ENCODE data around the gene OTOP2.

Gene OTOP2

DNA sequence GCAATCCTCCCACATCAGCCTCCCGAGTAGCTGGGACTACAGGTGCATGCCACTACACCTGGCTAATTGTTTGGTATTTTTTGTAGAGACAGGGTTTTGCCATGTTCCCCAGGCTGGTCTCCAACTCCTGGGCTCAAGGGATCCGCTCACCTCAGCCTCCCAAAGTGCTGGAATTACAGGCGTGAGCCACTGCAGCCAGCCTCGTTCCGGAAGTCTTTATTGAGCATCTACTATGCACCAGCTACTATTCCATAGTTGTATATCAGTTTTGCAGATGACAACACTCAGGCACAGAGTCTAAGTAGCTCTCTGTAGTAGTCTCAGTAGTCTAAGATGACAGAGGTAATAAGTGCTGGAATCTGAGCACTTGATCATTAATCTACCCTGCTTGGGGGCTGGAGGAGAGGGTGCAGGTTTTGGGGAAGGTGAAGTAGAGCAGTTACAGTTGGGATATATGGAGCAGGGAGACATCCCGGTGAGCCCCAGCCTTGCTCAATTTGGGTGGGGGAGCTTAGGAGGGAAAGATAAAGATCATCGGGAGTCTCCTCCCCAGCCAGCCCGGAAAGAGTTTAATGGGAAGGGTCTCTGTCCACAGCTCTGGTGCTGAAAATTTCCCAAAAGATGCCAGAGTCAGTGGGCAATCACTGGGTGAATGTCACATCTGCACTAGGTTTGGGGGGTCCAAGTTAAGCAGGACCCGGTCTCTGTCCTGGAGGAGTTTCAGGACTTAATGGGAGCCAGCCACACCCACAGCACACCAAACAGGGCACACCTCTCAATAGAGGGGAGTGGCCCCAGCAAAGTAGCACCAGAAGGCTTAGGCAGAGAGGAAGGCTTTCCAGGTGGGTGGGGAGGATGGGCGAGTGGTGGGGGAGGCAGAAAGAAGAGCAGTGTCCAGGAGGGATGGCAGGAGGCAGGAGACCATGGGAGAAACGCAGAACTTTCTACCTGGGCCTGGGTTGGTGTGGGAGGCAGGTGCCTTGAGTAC is 13.3 kb downstream of the OTOP2 start:
- no peak overlapping the region for H3K4me3 ChIP-seq (replicated peaks in 1 of 2; ENCODE audit: low read depth in 2 of 2, low read length in 2 of 2)
- TF ChIP-seq, protein P1, sequence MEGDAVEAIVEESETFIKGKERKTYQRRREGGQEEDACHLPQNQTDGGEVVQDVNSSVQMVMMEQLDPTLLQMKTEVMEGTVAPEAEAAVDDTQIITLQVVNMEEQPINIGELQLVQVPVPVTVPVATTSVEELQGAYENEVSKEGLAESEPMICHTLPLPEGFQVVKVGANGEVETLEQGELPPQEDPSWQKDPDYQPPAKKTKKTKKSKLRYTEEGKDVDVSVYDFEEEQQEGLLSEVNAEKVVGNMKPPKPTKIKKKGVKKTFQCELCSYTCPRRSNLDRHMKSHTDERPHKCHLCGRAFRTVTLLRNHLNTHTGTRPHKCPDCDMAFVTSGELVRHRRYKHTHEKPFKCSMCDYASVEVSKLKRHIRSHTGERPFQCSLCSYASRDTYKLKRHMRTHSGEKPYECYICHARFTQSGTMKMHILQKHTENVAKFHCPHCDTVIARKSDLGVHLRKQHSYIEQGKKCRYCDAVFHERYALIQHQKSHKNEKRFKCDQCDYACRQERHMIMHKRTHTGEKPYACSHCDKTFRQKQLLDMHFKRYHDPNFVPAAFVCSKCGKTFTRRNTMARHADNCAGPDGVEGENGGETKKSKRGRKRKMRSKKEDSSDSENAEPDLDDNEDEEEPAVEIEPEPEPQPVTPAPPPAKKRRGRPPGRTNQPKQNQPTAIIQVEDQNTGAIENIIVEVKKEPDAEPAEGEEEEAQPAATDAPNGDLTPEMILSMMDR (IDR thresholded peaks at IDR 0.05; ENCODE audit: low read depth, low read length) = no peak
- DNase-seq (ENCODE audit: low read depth in 2 of 2) = no peak

DNA sequence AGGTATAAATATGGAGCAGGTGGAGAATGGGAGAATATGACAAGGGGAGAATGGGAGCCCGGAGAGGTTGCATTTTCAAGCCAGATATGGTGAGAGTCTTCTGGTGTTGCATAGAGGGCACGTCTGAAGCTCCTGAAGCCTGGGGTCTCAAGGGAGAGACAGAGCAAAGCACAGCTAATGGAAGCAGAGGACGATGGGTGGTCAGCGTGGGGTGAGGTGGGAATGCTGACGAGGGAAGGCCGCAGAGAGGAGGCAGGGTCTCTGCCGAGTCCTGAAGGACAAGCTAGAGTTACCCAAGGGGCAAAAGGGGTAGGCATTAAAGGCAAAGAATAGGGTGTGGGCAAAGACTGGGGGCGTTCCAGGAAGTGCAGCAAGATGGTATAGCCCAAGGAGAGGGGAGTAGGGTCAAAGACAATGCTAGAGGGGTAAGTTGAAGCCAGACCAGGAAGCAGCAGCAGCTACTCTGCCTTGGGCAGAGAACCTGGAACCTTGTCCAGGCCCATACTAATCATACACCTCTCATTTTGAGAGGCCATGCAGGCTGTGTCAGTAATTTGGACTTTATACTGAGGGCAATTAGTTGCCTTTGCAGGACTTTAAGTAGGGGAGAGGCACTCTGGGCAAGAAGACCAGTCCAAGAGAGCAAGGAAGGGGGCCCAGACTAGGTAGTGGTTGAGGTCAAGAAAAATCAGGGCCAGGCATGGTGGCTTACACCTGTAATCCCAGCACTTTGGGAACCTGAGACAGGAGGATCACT is 14.3 kb downstream of the OTOP2 start:
- DNase-seq (ENCODE audit: low read depth in 2 of 2) = no peak
- H3K4me3 ChIP-seq (replicated peaks in 1 of 2; ENCODE audit: low read depth in 2 of 2, low read length in 2 of 2) = no peak overlapping the region
- TF ChIP-seq, protein P1 (IDR thresholded peaks at IDR 0.05; ENCODE audit: low read depth, low read length) = no peak

DNA sequence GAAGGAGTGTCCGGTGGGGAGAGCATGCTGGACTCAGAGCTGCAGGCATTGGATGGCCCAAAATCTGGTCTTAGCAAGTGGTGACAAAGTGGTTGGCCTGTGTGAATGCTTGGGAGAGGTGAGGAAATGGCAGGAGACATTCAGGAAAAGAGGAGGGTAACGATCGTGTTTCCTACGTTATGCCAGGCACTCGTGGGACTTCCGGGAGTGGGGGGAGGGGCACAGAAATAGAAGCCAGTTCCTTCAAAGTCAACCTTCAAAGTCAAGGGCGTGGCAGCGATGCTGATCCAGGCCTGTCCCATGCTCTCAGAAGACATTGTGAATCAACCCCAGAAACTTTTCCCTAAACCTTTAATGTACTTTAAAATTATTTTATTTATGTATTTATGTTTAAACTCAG is 15.5 kb downstream of the OTOP2 start:
- no peak overlapping the region for H3K4me3 ChIP-seq (replicated peaks in 1 of 2; ENCODE audit: low read depth in 2 of 2, low read length in 2 of 2)
- no peak for DNase-seq (ENCODE audit: low read depth in 2 of 2)
- TF ChIP-seq, protein P1 (IDR thresholded peaks at IDR 0.05; ENCODE audit: low read depth, low read length) = no peak

DNA sequence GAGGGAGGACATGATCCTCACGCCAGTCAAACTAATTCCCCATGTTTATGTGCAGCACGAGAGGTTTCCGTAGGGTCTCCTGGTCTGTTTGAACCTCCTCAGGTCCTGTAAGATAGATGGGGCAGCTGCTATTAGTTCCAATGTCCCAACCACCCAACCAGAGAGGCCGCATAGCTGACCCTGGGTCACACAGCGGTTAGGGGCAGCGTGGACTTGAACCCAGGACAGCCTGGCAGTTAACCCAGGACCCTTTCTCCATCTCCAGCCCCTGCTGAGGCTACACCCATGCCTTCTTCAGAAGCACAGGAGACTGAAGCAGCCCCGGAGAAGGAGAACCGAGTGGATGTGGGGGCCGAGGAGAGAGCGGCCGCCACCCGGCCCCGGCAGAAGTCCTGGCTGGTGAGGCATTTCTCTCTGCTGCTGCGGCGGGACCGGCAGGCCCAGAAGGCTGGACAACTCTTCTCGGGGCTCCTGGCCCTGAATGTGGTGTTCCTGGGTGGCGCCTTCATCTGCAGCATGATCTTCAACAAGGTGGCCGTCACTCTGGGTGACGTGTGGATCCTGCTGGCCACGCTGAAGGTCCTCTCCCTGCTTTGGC is 17.2 kb downstream of the OTOP2 start:
- TF ChIP-seq, protein P1 (IDR thresholded peaks at IDR 0.05; ENCODE audit: low read depth, low read length) = no peak
- H3K4me3 ChIP-seq (replicated peaks in 1 of 2; ENCODE audit: low read depth in 2 of 2, low read length in 2 of 2) = no peak overlapping the region
- DNase-seq (ENCODE audit: low read depth in 2 of 2) = no peak

DNA sequence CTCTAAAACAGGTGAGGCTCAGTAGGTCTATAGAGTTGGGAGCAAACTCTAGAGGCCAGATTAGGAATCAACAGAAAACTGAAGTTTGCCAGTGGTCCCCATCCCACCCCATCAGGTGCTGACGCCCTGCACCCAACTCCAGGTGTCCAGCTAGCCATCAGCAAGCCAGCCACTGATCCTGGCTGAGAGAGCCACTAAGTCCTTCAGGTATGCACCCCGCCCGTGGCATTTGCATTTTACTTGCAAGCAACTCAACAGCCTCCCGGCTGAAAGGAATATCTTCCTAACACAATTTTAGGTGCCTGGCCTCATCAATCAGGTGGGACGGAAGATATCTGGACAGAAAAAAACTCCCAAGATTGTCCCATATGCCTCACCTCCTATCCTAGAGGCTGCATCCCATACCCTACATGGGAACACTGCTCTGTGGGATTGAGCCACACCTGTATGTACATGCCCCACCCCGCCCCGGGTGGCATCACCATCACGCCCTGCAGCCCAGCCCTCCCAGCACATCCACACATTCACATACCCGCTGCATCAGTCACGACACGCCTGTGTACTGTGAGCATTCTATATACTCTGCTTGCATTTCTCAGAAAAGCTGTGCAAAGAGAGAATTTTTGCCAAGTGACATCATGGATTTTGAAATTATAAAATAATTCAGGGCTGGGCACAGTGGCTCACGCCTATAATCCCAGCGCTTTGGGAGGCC is 19.9 kb downstream of the OTOP2 start:
- TF ChIP-seq, protein P1 (IDR thresholded peaks at IDR 0.05; ENCODE audit: low read depth, low read length) = no peak
- H3K4me3 ChIP-seq (replicated peaks in 1 of 2; ENCODE audit: low read depth in 2 of 2, low read length in 2 of 2) = no peak overlapping the region
- DNase-seq (ENCODE audit: low read depth in 2 of 2) = no peak

DNA sequence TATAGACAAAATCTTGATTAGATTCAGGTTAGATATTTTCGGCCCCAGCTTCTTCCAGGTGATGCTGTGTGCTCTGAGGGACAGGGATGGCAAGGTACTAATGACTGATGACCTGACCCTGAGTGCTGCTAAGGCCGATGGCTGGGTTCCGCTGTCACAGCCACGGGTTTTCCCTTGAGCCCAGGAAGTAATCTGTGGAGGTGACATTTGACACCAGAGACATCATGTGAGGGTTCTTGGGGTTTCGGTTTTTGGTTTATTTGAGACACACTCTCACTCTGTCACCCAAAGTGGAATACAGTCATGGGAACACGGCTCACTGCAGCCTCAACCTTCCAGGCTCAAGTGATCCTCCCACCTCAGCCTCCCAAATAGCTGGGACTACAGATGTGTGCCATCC is 21.5 kb downstream of the OTOP2 start:
- TF ChIP-seq, protein P1 (IDR thresholded peaks at IDR 0.05; ENCODE audit: low read depth, low read length) = no peak
- H3K4me3 ChIP-seq (replicated peaks in 1 of 2; ENCODE audit: low read depth in 2 of 2, low read length in 2 of 2) = no peak overlapping the region
- DNase-seq (ENCODE audit: low read depth in 2 of 2) = no peak
